Right lobe of liver (tissue), 6 donors: Measurements from ENCODE around the gene SLC15A3. TPM values are rescaled to one million over a fixed set of nuclear protein-coding genes. Genes with fewer than 3 reads are reported as not detected.
A peak's percentile ranks its signal among the peaks of the same experiment; 100 is the strongest.

ENCODE experiments used
- ATAC-seq, 4 donors: fragments of 200-7000 bp; cut with Tn5 transposase; one replicate each; pipeline ENCODE4 v1.9.1; 2020; ENCODE audit warnings: mild to moderate bottlenecking in 4 of 4, moderate library complexity in 4 of 4
- DNase-seq, 3 donors: peaks; one replicate each; pipeline ENCODE4 v3.0.0-alpha.2; 2020
- H3K27ac ChIP-seq, 3 donors: fragments of 200-600 bp; one replicate each; pipeline ENCODE4 v1.8.0; 2022
- H3K27me3 ChIP-seq, 2 donors: fragments of 200-600 bp; one replicate each; pipeline ENCODE4 v1.8.0; 2022
- H3K36me3 ChIP-seq, 4 donors: fragments of 200-600 bp; sonication (generic) in 1 of 4; one replicate each; pipeline versions ENCODE4 v1.5.1 to v1.8.0; 2017 to 2022; ENCODE audit warnings: control low read depth in 1 of 4
- H3K4me1 ChIP-seq, 4 donors: fragments of 200-600 bp; sonication (generic) in 1 of 4; one replicate each; pipeline versions ENCODE4 v1.5.1 to v1.8.0; 2017 to 2022; ENCODE audit warnings: control low read depth in 1 of 4
- H3K4me3 ChIP-seq, 3 donors: fragments of 200-600 bp; one replicate each; pipeline ENCODE4 v1.8.0; 2022
- H3K9me3 ChIP-seq, 4 donors: fragments of 200-600 bp; sonication (generic) in 1 of 4; one replicate each; pipeline versions ENCODE4 v1.5.1 to v1.8.0; 2017 to 2022; ENCODE audit warnings: control low read depth in 1 of 4
- POLR2A ChIP-seq: fragments of 450-650 bp; IDR thresholded peaks from one replicate; pipeline ENCODE4 v1.6.1; 2017; ENCODE audit warnings: antibody characterized with exemption, mild to moderate bottlenecking
- WGBS: methylation state at CpG from one replicate; pipeline ENCODE4 v1.1.6; 2018; ENCODE audit warnings: low coverage, low lambda C conversion rate; ENCODE audit not compliant: insufficient coverage; ENCODE audit errors: missing lambda C conversion rate; 5-methylcytosine and 5-hydroxymethylcytosine counted together
- intact Hi-C, 2 donors: fragments of 100-400 bp; cut with DNase I; formaldehyde crosslinking; loops; one replicate each; pipeline versions ENCODE4 v1.11.2 to v1.14.1; 2022
- long read RNA-seq: library from polyadenylated mRNA; unstranded; transcript quantifications from one replicate; pipeline ENCODE4 v2.0.0, GENCODE V29; 2019
- total RNA-seq, 6 experiments: library from RNA; depleted of rRNA in 2 of 6; stranded (reverse); fragments of >200 nt in 2 of 6; fragmentation: NEBNext Ultra II Directional in 3 of 6; extraction: Animal tissue kit (Norgen Biotek cat#: 25700) in 3 of 6; gene quantifications; one replicate each; pipeline versions ENCODE4 v1.1.0 to v1.2.4, GENCODE V29; 2016 to 2023
- TF ChIP-seq, protein P1 (sequence below), 4 donors: fragments of 200-600 bp in 3 of 4; fragments of 450-650 bp in 1 of 4; IDR thresholded peaks; one replicate each; pipeline versions ENCODE4 v1.5.1 to v1.8.0; 2016 to 2022; ENCODE audit warnings: antibody characterized with exemption in 4 of 4, mild to moderate bottlenecking in 2 of 4
- donor health status: DM: no; HTN: yes; CAD: no.
- donor health status: DM: no; HTN: no; CAD: no.
- donor health status: DM: no; HTN: no; CAD: no.
- donor health status: DM: no; HTN: yes; CAD: no.
- donor health status: DM: no; HTN: yes; CAD: no.

The SLC15A3 gene
- total RNA-seq, result 10 to 100 TPM in 3 of 6 experiments, 1 to 10 TPM in 3; 7.2 to 22.2 (median 9.2) TPM
- long read RNA-seq, partial matches to known transcripts, result 0 of 1 reads
- long read RNA-seq, other reads (novel, unspliced or antisense), result 0 of 1 reads

- Histone ChIP-seq H3K4me1 (peaks cover 0 to 5% (median 2%) of the 10 kb centered on the region in 4 donors), H3K9me3 (no peaks in the 10 kb centered on the region), H3K27me3 (no peaks in the 10 kb centered on the region), H3K4me3 (peak within 1 kb of the TSS; percentile 41 to 61 (median 58)), H3K36me3 (no peaks in the 10 kb centered on the region), H3K27ac (peak within 1 kb of the TSS; percentile 51 to 75 (median 70))
- intact Hi-C loops, result no loop called here
- 8% methylated on average over 18 of the region's 23 CpGs for WGBS
- DNase-seq (peak; percentile 69 to 80 (median 76)), ATAC-seq (peak; percentile 74 to 77 (median 76))
- TF ChIP-seq, protein P1, sequence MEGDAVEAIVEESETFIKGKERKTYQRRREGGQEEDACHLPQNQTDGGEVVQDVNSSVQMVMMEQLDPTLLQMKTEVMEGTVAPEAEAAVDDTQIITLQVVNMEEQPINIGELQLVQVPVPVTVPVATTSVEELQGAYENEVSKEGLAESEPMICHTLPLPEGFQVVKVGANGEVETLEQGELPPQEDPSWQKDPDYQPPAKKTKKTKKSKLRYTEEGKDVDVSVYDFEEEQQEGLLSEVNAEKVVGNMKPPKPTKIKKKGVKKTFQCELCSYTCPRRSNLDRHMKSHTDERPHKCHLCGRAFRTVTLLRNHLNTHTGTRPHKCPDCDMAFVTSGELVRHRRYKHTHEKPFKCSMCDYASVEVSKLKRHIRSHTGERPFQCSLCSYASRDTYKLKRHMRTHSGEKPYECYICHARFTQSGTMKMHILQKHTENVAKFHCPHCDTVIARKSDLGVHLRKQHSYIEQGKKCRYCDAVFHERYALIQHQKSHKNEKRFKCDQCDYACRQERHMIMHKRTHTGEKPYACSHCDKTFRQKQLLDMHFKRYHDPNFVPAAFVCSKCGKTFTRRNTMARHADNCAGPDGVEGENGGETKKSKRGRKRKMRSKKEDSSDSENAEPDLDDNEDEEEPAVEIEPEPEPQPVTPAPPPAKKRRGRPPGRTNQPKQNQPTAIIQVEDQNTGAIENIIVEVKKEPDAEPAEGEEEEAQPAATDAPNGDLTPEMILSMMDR (IDR thresholded peaks at IDR 0.05), result no peak
- peak; percentile 41 for TF ChIP-seq POLR2A
Measured at GRCh38 chr11:60951904-60952741, at the start of gene SLC15A3. TSS of gene SLC15A3 (minus strand) at chr11:60952176. CDS start at chr11:60951551, 625 bp downstream.

- DNase-seq (peak in 1 of 3 donors; percentile 35), ATAC-seq (no peak)
- intact Hi-C loops, result no loop called here
- Histone ChIP-seq H3K27ac (no peak overlapping the region), H3K4me3 (no peak overlapping the region), H3K4me1 (no peaks in the 10 kb centered on the region), H3K27me3 (no peaks in the 10 kb centered on the region), H3K9me3 (no peaks in the 10 kb centered on the region), H3K36me3 (no peaks in the 10 kb centered on the region)
- TF ChIP-seq POLR2A, result no peak
- TF ChIP-seq, protein P1 (IDR thresholded peaks at IDR 0.05), result no peak
- WGBS, result 64% methylated on average over 8 of the region's 11 CpGs
Measured at GRCh38 chr11:61000426-61000825, 48.5 kb upstream of the SLC15A3 start.

- no peaks in the 10 kb centered on the region for H3K36me3 ChIP-seq
- no peak overlapping the region for H3K4me3 ChIP-seq
- H3K27ac ChIP-seq, result no peak overlapping the region
- intact Hi-C loops, result no loop called here
- peak in 1 of 3 donors; percentile 55 for DNase-seq
- ATAC-seq, result peak in 2 of 4 donors; percentile 33 to 36
- H3K4me1 ChIP-seq, result no peaks in the 10 kb centered on the region
- TF ChIP-seq, protein P1 (IDR thresholded peaks at IDR 0.05), result no peak
- TF ChIP-seq POLR2A, result no peak
- no peaks in the 10 kb centered on the region for H3K27me3 ChIP-seq
- 52% methylated on average over 2 of the region's 13 CpGs for WGBS
- H3K9me3 ChIP-seq, result no peaks in the 10 kb centered on the region
Measured at GRCh38 chr11:60996381-60997138, 44.6 kb upstream of the SLC15A3 start.

- Histone ChIP-seq H3K27me3 (no peaks in the 10 kb centered on the region), H3K9me3 (no peaks in the 10 kb centered on the region), H3K4me1 (no peaks in the 10 kb centered on the region), H3K36me3 (no peaks in the 10 kb centered on the region), H3K4me3 (no peak overlapping the region), H3K27ac (no peak overlapping the region)
- ATAC-seq, result peak in 3 of 4 donors; percentile 29 to 43 (median 30)
- intact Hi-C loops, result no loop called here
- WGBS, result 51% methylated on average over 6 of the region's 7 CpGs
- DNase-seq, result peak in 1 of 3 donors; percentile 17
- no peak for TF ChIP-seq POLR2A
- TF ChIP-seq, protein P1 (IDR thresholded peaks at IDR 0.05), result no peak
Measured at GRCh38 chr11:60995798-60996197, 43.8 kb upstream of the SLC15A3 start.
